Stomach (tissue), 4 donors: Measurements from ENCODE around the gene NUFIP2.

Experiments used
- POLR2A ChIP-seq, 4 donors: fragments of 450-650 bp; IDR thresholded peaks; one replicate each; pipeline ENCODE4 v1.6.1; 2016; ENCODE audit warnings: antibody characterized with exemption in 4 of 4, control low read depth in 2 of 4, mild to moderate bottlenecking in 1 of 4, moderate library complexity in 1 of 4
- TF ChIP-seq, protein P1 (sequence below), 7 experiments: fragments of 450-650 bp in 4 of 7; fragments of 200-600 bp in 3 of 7; sonication (generic) in 3 of 7; IDR thresholded peaks; one replicate each; pipeline ENCODE4 v1.5.1; 2016 to 2019; ENCODE audit warnings: antibody characterized with exemption in 7 of 7, control low read depth in 2 of 7, mild to moderate bottlenecking in 1 of 7

DNA sequence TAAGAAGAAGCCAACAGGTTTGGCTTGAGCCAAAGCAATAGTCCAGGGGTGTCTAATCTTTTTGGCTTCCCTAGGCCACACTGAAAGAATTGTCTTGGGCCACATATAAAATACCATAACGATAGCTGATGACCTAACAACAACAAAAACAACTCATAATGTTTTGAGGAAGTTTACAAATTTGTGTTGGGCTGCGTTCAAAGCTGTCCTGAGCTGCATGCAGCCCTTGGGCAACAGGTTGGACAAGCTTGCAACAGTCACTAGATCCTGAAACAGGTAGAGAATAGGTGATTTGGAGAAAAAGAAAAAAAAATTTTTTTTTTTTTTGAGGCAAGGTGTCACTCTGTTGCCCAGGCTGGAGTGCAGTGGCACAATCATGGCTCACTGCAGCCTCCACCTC is 42.8 kb downstream of the NUFIP2 start:
- no peak for TF ChIP-seq POLR2A (IDR thresholded peaks at IDR 0.05)
- TF ChIP-seq, protein P1, sequence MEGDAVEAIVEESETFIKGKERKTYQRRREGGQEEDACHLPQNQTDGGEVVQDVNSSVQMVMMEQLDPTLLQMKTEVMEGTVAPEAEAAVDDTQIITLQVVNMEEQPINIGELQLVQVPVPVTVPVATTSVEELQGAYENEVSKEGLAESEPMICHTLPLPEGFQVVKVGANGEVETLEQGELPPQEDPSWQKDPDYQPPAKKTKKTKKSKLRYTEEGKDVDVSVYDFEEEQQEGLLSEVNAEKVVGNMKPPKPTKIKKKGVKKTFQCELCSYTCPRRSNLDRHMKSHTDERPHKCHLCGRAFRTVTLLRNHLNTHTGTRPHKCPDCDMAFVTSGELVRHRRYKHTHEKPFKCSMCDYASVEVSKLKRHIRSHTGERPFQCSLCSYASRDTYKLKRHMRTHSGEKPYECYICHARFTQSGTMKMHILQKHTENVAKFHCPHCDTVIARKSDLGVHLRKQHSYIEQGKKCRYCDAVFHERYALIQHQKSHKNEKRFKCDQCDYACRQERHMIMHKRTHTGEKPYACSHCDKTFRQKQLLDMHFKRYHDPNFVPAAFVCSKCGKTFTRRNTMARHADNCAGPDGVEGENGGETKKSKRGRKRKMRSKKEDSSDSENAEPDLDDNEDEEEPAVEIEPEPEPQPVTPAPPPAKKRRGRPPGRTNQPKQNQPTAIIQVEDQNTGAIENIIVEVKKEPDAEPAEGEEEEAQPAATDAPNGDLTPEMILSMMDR (IDR thresholded peaks at IDR 0.05), result no peak
